GM19395 (cell line): Measurements from ENCODE around the gene OR2T6.
"Not testable (repeated sequence)": the region's sequence is repeated elsewhere in the genome, so short reads cannot be mapped to it uniquely, and the experiment has no call there.

Experiments used
- ATAC-seq: cut with Tn5 transposase; IDR thresholded peaks from one replicate; pipeline ENCODE4 v1.9.1; 2021; ENCODE audit warnings: mild to moderate bottlenecking, moderate library complexity; ENCODE audit not compliant: unreplicated experiment

OR2T6 gene

GRCh38 chr1:248432201-248432600, 56.7 kb downstream of the OR2T6 start:
- not testable (repeated sequence) for ATAC-seq

GRCh38 chr1:248433811-248434415, 58.4 kb downstream of the OR2T6 start:
- ATAC-seq, result not testable (repeated sequence)

GRCh38 chr1:248434913-248435312, 59.4 kb downstream of the OR2T6 start:
- ATAC-seq, result peak; percentile 59

- ATAC-seq, result peak; percentile 80
Observed at GRCh38 chr1:248436303-248436702, 60.8 kb downstream of the OR2T6 start.

- not testable (repeated sequence) for ATAC-seq
Observed at GRCh38 chr1:248438668-248439067, 63.1 kb downstream of the OR2T6 start.

GRCh38 chr1:248439283-248439682, 63.7 kb downstream of the OR2T6 start:
- ATAC-seq, result not testable (repeated sequence)
